Heart left ventricle (tissue), 16 donors: ENCODE results near the gene USP4. TPM values are rescaled to one million over a fixed set of nuclear protein-coding genes. Genes with fewer than 3 reads are reported as not detected.

ENCODE experiments used
- ATAC-seq, 4 donors: fragments of 200-7000 bp; cut with Tn5 transposase; one replicate each; pipeline ENCODE4 v1.9.1; 2020 to 2022; ENCODE audit warnings: moderate library complexity in 4 of 4, mild to moderate bottlenecking in 3 of 4, moderate number of reproducible peaks in 1 of 4
- DNase-seq, 5 donors: peaks; one replicate each; pipeline ENCODE4 v3.0.0-alpha.2; 2020
- H3K27ac ChIP-seq, 12 donors: fragments of 200-600 bp; sonication (generic) in 4 of 12; one replicate each; pipeline versions ENCODE4 v1.5.0 to v1.8.0; 2016 to 2022; ENCODE audit warnings: mild to moderate bottlenecking in 2 of 12
- H3K27me3 ChIP-seq, 9 donors: fragments of 200-600 bp; sonication (generic) in 2 of 9; one replicate each; pipeline versions ENCODE4 v1.5.1 to v1.8.0; 2016 to 2022; ENCODE audit warnings: mild to moderate bottlenecking in 3 of 9
- H3K36me3 ChIP-seq, 9 donors: fragments of 200-600 bp; sonication (generic) in 2 of 9; one replicate each; pipeline versions ENCODE4 v1.5.0 to v1.8.0; 2018 to 2022; ENCODE audit warnings: mild to moderate bottlenecking in 2 of 9
- H3K4me1 ChIP-seq, 12 donors: fragments of 200-600 bp; sonication (generic) in 4 of 12; one replicate each; pipeline versions ENCODE4 v1.5.0 to v1.8.0; 2016 to 2022; ENCODE audit warnings: mild to moderate bottlenecking in 3 of 12
- H3K4me3 ChIP-seq, 12 donors: fragments of 200-600 bp; sonication (generic) in 4 of 12; one replicate each; pipeline versions ENCODE4 v1.5.0 to v1.8.0; 2017 to 2022; ENCODE audit warnings: mild to moderate bottlenecking in 9 of 12, moderate library complexity in 4 of 12
- H3K9me3 ChIP-seq, 12 donors: fragments of 200-600 bp; sonication (generic) in 4 of 12; one replicate each; pipeline versions ENCODE4 v1.5.0 to v1.8.0; 2016 to 2022; ENCODE audit warnings: mild to moderate bottlenecking in 1 of 12
- CTCF ChIP-seq, 12 donors: fragments of 200-600 bp; sonication (generic) in 4 of 12; IDR thresholded peaks; one replicate each; pipeline versions ENCODE4 v1.5.0 to v1.8.0; 2018 to 2022; ENCODE audit warnings: antibody characterized with exemption in 12 of 12, mild to moderate bottlenecking in 5 of 12
- POLR2A ChIP-seq, 2 donors: fragments of 450-650 bp; IDR thresholded peaks; one replicate each; pipeline ENCODE4 v1.6.1; 2017; ENCODE audit warnings: antibody characterized with exemption in 2 of 2, mild to moderate bottlenecking in 2 of 2, moderate library complexity in 2 of 2
- WGBS, 4 donors: extraction: QIAGEN DNeasy Blood & Tissue Kit in 2 of 4; methylation state at CpG; one replicate each; pipeline versions ENCODE4 v1.1.5 to v1.1.7; 2013 to 2018; 5-methylcytosine and 5-hydroxymethylcytosine counted together
- intact Hi-C, 10 donors: fragments of 100-400 bp; cut with DNase I; formaldehyde crosslinking; loops; one replicate each; pipeline versions ENCODE4 v1.11.1 to v1.14.2; 2022
- polyA plus RNA-seq, 2 donors: library from polyadenylated mRNA; stranded (reverse); fragments of 200-250 nt; gene quantifications; one replicate each; pipeline ENCODE4 v1.2.3, GENCODE V29; 2013
- total RNA-seq, 9 donors: library from RNA; depleted of rRNA in 2 of 9; stranded (reverse); fragments of >200 nt in 2 of 9; fragmentation: NEBNext Ultra II Directional in 3 of 9; extraction: Animal tissue kit (Norgen Biotek cat#: 25700) in 3 of 9; gene quantifications; one replicate each; pipeline versions ENCODE4 v1.1.0 to v1.2.4, GENCODE V29; 2016 to 2023
- donor health status: ischemic (EF 13 %, LVEDD 7.1; RV severe dilation, severe dysfunction).
- donor health status: healthy with polysubstance abuse.
- donor health status: DM: no; HTN: yes; CAD: no.
- donor health status: DM: no; HTN: no; CAD: no.
- donor health status: ischemic (EF 25% LVEDD 6.9; RV normal size, moderate dysfunction).
- donor health status: ischemic (EF 25% LVEDD 5.7; RV mildly dilated, moderate dysfunction).
- donor health status: healthy.
- donor health status: DM: yes; HTN: yes; CAD: no.
- donor health status: ischemic (EF 35%, LVEDD 5.7; RV mildly dilated, moderate dysfunction).
- donor health status: nonischemic (EF 11% LVEDD 7.7; RV severe dilation, severe dysfunction).
- donor health status: DM: yes; HTN: yes; CAD: no.
- donor health status: PGD.
- donor health status: ischemic (EF 29% LVEDD 5.4; RV normal size, mild dysfunction).
- donor health status: nonischemic (EF 23%, LVEDD 6.1; RV moderate dilation, normal function).

The USP4 gene
- total and polyA plus RNA-seq, 11 donors: 17.3 to 48.6 (median 36.0) TPM

DNA sequence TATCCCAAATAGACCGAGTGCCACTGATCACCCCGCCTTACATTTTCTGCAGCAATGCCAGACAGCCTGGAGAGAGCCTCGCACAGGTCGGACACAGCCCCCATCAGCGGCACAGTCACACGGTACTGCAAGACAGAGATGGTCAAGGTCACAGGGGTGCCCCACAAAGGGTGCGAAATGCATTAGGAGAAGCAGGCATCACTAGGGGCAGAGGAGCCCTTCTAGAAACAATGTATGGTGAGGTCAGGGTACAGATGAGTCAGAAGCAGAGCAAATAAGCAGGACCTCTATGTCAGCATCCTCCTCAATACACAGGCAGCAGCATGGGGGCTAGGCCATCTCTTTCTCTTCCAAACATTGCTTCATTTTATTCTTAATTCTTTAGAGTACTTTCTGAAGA, 41.3 kb downstream of the USP4 start:
- intact Hi-C loops: loop anchor here in 8 of 10 donors (5.0 kb wide), 2 partner anchors 126 to 149 kb away; partner anchors contain the start of gene KLHDC8B (in 5 of the 8)

DNA sequence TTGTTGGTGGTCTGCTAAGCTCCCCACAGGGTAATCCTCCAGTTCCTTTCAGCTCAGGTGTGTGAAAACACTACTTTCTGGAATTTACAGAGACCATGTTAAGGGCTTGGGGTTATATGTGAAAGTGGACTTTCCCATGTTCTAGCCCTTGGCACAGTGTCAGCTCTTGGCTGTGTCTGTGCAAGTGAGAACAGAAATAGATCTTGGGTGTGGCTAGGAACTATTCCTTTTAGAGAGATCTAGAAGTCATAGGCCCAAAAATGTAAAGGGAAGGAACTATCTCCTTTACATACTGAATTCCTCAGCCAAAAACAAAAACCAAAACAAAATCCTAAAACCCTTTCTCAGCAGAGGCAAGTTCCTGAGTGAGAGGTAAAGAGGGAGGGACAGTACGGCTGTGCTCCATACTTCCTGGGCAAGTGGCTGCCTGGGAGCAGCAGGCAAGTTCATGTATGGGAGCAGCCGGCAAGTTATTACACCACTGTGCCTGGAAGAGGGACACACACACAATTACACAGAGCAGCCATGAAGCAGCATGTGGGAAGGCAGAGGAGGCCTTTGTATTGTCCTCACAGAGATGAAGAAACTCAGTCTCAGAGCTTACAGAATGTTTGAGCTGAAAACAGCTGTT, 43.0 kb downstream of the USP4 start:
- H3K4me3 ChIP-seq: no peak overlapping the region
- H3K36me3 ChIP-seq: peaks cover 7 to 100% (median 90%) of the 10 kb centered on the region in 9 donors
- H3K4me1 ChIP-seq: peaks cover 7 to 24% (median 19%) of the 10 kb centered on the region in 12 donors
- no peaks in the 10 kb centered on the region for H3K27me3 ChIP-seq
- ATAC-seq: peak; percentile 77 to 89 (median 87)
- H3K9me3 ChIP-seq: no peaks in the 10 kb centered on the region
- intact Hi-C loops: loop anchor here in 8 of 10 donors (5.0 kb wide), 2 partner anchors 125 to 150 kb away; partner anchors contain the start of gene KLHDC8B (in 5 of the 8)
- 8 to 31% (median 20%) methylated on average over 2 of the region's 2 CpGs for WGBS, 4 donors
- no peak for TF ChIP-seq POLR2A (IDR thresholded peaks at IDR 0.05)
- TF ChIP-seq CTCF (IDR thresholded peaks at IDR 0.05): no peak
- peak in 4 of 5 donors; percentile 78 to 85 (median 78) for DNase-seq
- H3K27ac ChIP-seq: peak overlapping the region; percentile 65 to 87 (median 81)

More for the DNA sequence above, 41.3 kb downstream of the USP4 start:
- H3K4me1 ChIP-seq: peaks cover 7 to 26% (median 19%) of the 10 kb centered on the region in 12 donors
- no peak for DNase-seq
- peak overlapping the region in 3 of 12 donors; percentile 82 to 87 (median 84) for H3K27ac ChIP-seq
- H3K4me3 ChIP-seq: no peak overlapping the region
- WGBS, 4 donors: 84 to 92% (median 88%) methylated on average over 7 of the region's 7 CpGs
- no peak for ATAC-seq
- no peaks in the 10 kb centered on the region for H3K27me3 ChIP-seq
- H3K9me3 ChIP-seq: no peaks in the 10 kb centered on the region
- H3K36me3 ChIP-seq: peaks cover 7 to 100% (median 90%) of the 10 kb centered on the region in 9 donors
- no peak for TF ChIP-seq POLR2A (IDR thresholded peaks at IDR 0.05)
- no peak for TF ChIP-seq CTCF (IDR thresholded peaks at IDR 0.05)

DNA sequence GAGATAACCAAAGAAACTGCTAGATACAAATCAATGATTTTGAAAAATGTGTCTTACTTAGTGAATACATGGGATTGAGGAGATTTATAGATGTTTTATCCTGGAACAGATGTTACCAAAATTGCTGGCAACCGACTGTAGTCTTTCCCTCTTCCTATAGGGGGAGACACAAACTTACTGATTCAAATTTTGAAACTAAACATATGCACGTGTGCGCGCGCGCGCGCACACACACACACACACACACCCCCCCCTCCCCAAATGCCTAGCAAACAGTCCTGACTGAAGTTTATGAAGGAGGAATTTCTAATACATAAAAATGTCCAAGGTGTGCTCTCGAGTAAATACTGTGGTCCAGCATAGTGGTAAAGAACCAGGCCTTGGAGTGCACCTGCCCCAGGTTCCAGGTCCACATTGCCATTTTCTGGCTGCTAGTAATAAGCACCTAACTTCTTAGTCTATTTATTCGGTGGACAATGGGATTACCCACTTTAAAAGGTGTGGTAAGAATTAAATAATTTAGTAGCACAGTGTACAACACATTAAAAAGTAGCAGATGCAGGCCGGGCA, 44.3 kb downstream of the USP4 start:
- Histone ChIP-seq H3K4me3 (no peak overlapping the region), H3K27ac (peak overlapping the region in 7 of 12 donors; percentile 75 to 85 (median 84)), H3K36me3 (peaks cover 4 to 100% (median 90%) of the 10 kb centered on the region in 9 donors), H3K9me3 (no peaks in the 10 kb centered on the region), H3K4me1 (peaks cover 7 to 24% (median 19%) of the 10 kb centered on the region in 12 donors), H3K27me3 (no peaks in the 10 kb centered on the region)
- intact Hi-C loops: loop anchor here in 8 of 10 donors (1.0 to 5.0 kb wide), 3 partner anchors 123 to 154 kb away; partner anchors contain the start of gene KLHDC8B (in 5 of the 8)
- ATAC-seq (peak in 1 of 4 donors; percentile 12), DNase-seq (no peak)
- TF ChIP-seq CTCF (IDR thresholded peaks at IDR 0.05) (peak; percentile 35 to 63 (median 51)), POLR2A (IDR thresholded peaks at IDR 0.05) (no peak)
- 72 to 85% (median 81%) methylated on average over 11 of the region's 11 CpGs for WGBS, 4 donors

- WGBS, 4 donors: 43 to 74% (median 55%) methylated on average over 8 of the region's 8 CpGs
- Histone ChIP-seq H3K4me1 (peaks cover 7 to 24% (median 19%) of the 10 kb centered on the region in 12 donors), H3K4me3 (no peak overlapping the region), H3K27me3 (no peaks in the 10 kb centered on the region), H3K27ac (peak overlapping the region in 4 of 12 donors; percentile 22 to 51 (median 35)), H3K9me3 (no peaks in the 10 kb centered on the region), H3K36me3 (peaks cover 4 to 100% (median 91%) of the 10 kb centered on the region in 9 donors)
- intact Hi-C loops: loop anchor here in 2 of 10 donors (5.0 kb wide), 2 partner anchors 122 to 153 kb away; partner anchors contain the start of gene KLHDC8B (in 1 of the 2)
- DNase-seq (peak in 1 of 5 donors; percentile 30), ATAC-seq (peak in 2 of 4 donors; percentile 33 to 66)
- TF ChIP-seq CTCF (IDR thresholded peaks at IDR 0.05): no peak
- no peak for TF ChIP-seq POLR2A (IDR thresholded peaks at IDR 0.05)
These were observed 45.5 kb downstream of the USP4 start for GRCh38 chr3:49294343-49294742.
